Neural cell (in vitro differentiated cells): ENCODE measurements around the gene AVPR1B.

Source experiments
- CTCF ChIP-seq: fragments of 450-650 bp; IDR thresholded peaks from 2 replicates; pipeline ENCODE4 v1.5.1; 2014; ENCODE audit warnings: antibody characterized with exemption, mild to moderate bottlenecking, moderate library complexity; ENCODE audit not compliant: poor library complexity, severe bottlenecking
- EZH2 ChIP-seq: fragments of 200-600, 300-800 bp; shearing (Covaris generic), sonication (generic); IDR thresholded peaks from 2 replicates; pipeline ENCODE4 v1.6.1; 2014; ENCODE audit warnings: antibody characterized with exemption, low read length, borderline replicate concordance, mild to moderate bottlenecking; ENCODE audit not compliant: insufficient read depth, poor library complexity, severe bottlenecking
- POLR2AphosphoS5 ChIP-seq: IDR thresholded peaks from 2 replicates; pipeline ENCODE4 v1.6.1; 2012
- REST ChIP-seq: IDR thresholded peaks from 2 replicates; pipeline ENCODE4 v1.6.1; 2012; ENCODE audit warnings: borderline replicate concordance
- SMC3 ChIP-seq: fragments of 450-650 bp; conservative IDR thresholded peaks from 2 replicates; pipeline ENCODE4 v1.6.1; 2014; ENCODE audit warnings: antibody characterized with exemption, mild to moderate bottlenecking, moderate library complexity; ENCODE audit not compliant: poor library complexity
- TAF1 ChIP-seq: IDR thresholded peaks from 2 replicates; pipeline ENCODE4 v1.6.1; 2012; ENCODE audit warnings: low read depth

- TF ChIP-seq CTCF (no peak), SMC3 (no peak), REST (no peak), TAF1 (no peak), EZH2 (no peak), POLR2AphosphoS5 (no peak)
Observed at GRCh38 chr1:206108635-206109034, 8.6 kb downstream of the AVPR1B start.
